ENCODE measurements around the gene CXXC5. TPM values are rescaled to one million over a fixed set of nuclear protein-coding genes. Genes with fewer than 3 reads are reported as not detected.

The CXXC5 gene
- total and polyA plus RNA-seq, 9 of the 15 experiments (the other 6 are each of a cell fraction or from before 2014, with no cell fraction given), result 1.9 to 123 (median 45.8) TPM

DNA sequence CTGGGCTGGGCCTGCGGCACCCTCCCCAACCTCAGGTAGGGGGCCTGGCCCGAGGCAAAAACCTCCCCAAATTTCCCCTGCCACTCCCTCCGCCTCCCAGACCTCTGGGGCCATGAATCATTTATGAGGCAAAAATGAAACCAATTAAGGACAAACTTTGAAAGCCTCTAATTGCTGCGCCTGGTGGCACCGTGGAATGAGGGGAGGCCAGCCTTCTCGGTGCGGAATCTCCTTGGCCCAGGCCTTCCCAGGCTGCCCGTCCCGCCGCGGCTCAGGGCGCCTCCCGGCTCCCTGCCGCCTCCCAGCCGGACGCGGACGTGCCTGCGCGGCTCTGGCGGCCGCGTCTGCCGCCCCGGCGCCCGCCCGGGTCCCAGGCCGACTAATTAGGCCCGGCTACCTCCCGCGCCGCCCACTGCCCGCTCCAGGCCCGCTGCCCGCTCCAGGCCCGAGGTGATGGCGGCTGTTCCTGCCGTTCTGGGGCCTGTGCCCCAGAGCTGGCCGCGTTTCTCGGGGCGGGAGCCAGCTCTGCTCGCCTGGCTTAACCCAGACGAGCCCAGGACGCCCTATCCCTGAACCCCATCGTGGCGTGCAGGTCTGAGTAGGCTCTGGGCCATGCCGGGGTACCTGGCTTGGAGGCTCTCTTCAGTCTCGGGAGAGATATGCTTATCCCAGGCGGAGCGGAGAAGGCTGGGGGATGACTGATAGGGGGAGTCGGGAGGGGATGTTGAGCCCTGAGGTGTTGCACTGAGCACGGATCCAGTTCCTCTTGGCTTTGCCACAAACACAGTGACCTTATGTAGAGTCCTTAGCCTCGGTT is 20.1 kb downstream of the CXXC5 start (continued):
- no peak for TF ChIP-seq ZNF41 (CRISPR knock-in tag; conservative IDR thresholded peaks at IDR 0.05)
- no peak for TF ChIP-seq ZNF75A (CRISPR knock-in tag; IDR thresholded peaks at IDR 0.05)
- TF ChIP-seq, protein P1, sequence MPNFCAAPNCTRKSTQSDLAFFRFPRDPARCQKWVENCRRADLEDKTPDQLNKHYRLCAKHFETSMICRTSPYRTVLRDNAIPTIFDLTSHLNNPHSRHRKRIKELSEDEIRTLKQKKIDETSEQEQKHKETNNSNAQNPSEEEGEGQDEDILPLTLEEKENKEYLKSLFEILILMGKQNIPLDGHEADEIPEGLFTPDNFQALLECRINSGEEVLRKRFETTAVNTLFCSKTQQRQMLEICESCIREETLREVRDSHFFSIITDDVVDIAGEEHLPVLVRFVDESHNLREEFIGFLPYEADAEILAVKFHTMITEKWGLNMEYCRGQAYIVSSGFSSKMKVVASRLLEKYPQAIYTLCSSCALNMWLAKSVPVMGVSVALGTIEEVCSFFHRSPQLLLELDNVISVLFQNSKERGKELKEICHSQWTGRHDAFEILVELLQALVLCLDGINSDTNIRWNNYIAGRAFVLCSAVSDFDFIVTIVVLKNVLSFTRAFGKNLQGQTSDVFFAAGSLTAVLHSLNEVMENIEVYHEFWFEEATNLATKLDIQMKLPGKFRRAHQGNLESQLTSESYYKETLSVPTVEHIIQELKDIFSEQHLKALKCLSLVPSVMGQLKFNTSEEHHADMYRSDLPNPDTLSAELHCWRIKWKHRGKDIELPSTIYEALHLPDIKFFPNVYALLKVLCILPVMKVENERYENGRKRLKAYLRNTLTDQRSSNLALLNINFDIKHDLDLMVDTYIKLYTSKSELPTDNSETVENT (CRISPR knock-in tag; IDR thresholded peaks at IDR 0.05), result no peak
- TF ChIP-seq U2AF2 (optimal IDR thresholded peaks at IDR 0.05; ENCODE audit: low read depth, low read length), result no peak
- TF ChIP-seq, protein P2, sequence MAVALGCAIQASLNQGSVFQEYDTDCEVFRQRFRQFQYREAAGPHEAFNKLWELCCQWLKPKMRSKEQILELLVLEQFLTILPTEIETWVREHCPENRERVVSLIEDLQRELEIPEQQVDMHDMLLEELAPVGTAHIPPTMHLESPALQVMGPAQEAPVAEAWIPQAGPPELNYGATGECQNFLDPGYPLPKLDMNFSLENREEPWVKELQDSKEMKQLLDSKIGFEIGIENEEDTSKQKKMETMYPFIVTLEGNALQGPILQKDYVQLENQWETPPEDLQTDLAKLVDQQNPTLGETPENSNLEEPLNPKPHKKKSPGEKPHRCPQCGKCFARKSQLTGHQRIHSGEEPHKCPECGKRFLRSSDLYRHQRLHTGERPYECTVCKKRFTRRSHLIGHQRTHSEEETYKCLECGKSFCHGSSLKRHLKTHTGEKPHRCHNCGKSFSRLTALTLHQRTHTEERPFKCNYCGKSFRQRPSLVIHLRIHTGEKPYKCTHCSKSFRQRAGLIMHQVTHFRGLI (CRISPR knock-in tag; IDR thresholded peaks at IDR 0.05), result no peak
- TF ChIP-seq ZNF354B (CRISPR knock-in tag; IDR thresholded peaks at IDR 0.05), result no peak
- no peak for TF ChIP-seq TEAD1 (CRISPR knock-in tag; IDR thresholded peaks at IDR 0.05)
- TF ChIP-seq PHF8 (IDR thresholded peaks at IDR 0.05; ENCODE audit: borderline replicate concordance, low read length), result peak; percentile 32; the same call in 1 of the 2 replicates
- no peak for TF ChIP-seq KAT7 (CRISPR knock-in tag; IDR thresholded peaks at IDR 0.05; ENCODE audit: borderline replicate concordance)
- TF ChIP-seq ZNF583 (CRISPR knock-in tag; IDR thresholded peaks at IDR 0.05), result no peak
- TF ChIP-seq NONO (IDR thresholded peaks at IDR 0.05; ENCODE audit: low read depth in 2 of 2, low read length in 1 of 2), result peak in 1 of 2 experiments; percentile 66; a peak in 1 of 4 replicates

All from K562 (cell line).